ENCODE results near the gene SOST. TPM values are rescaled to one million over a fixed set of nuclear protein-coding genes. Genes with fewer than 3 reads are reported as not detected.
A peak's percentile ranks its signal among the peaks of the same experiment; 100 is the strongest.

The SOST gene
- total RNA-seq, 1 donor from 2014 or later = 2.0 TPM

DNA sequence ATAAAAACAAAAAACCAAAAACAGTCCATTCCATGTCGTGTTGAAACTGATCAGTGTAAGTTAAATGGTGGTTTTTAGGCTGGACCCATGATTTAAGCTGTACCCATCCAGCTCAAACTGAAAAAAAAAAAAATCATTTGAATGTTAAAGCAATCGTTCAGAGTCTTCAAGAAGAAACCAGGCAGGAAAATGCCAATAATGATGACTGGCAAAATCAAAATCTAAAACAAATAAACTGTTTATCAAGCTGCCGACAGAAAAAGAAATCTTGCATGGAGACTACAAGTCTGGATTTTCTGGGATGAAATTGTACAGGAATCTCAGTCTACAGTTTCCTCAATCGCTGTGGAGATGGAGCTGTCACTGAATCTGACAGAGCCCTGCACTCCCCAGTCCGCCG lies 40.7 kb downstream of the SOST start:
- TF ChIP-seq, protein P1, sequence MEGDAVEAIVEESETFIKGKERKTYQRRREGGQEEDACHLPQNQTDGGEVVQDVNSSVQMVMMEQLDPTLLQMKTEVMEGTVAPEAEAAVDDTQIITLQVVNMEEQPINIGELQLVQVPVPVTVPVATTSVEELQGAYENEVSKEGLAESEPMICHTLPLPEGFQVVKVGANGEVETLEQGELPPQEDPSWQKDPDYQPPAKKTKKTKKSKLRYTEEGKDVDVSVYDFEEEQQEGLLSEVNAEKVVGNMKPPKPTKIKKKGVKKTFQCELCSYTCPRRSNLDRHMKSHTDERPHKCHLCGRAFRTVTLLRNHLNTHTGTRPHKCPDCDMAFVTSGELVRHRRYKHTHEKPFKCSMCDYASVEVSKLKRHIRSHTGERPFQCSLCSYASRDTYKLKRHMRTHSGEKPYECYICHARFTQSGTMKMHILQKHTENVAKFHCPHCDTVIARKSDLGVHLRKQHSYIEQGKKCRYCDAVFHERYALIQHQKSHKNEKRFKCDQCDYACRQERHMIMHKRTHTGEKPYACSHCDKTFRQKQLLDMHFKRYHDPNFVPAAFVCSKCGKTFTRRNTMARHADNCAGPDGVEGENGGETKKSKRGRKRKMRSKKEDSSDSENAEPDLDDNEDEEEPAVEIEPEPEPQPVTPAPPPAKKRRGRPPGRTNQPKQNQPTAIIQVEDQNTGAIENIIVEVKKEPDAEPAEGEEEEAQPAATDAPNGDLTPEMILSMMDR (conservative IDR thresholded peaks at IDR 0.05) = no peak
- Mint-ChIP-seq H3K4me3 (peak overlapping the region; percentile 19), H3K4me1 (ENCODE audit: unreplicated experiment) (peaks cover 54% of the 10 kb centered on the region), H3K27ac (peak overlapping the region; percentile 34), H3K36me3 (no peaks in the 10 kb centered on the region), H3K9me3 (no peaks in the 10 kb centered on the region), H3K27me3 (peaks cover 28% of the 10 kb centered on the region)
- no peak for DNase-seq (ENCODE audit: extremely low spot score, unreplicated experiment)

DNA sequence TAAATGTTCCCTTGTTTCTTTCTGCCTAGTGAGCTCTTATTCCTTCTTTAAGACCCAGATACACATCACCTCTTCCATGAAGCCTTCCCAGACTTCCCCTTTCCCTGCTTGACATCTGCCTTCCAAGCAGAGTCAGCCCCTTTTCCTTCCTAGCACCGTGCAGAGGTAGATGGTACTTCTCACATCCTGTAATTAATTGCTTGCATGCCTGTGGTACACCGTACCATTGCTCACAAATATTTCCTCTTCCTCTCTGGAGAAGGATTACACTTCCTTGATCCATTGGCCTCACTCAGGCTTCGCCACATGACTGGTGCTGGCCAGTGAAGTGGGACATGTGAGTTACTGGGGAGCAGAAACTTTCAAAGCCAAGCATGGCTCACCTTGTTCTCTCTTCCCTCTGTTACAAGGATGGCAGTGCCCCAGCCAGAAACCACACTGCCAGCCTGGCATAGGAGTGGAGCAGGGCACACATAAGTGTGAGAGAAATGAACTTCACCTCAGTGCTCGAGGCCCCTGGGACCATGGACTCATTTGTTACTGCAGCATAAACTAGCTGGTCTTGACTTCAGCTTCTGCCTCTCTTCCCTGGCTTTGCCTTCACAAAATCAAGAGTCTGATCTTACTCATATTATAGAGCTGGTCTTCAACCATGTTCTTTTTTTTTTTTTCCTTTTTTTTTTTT lies 44.0 kb downstream of the SOST start:
- Mint-ChIP-seq H3K4me3 (peak overlapping the region; percentile 76), H3K36me3 (no peaks in the 10 kb centered on the region), H3K27me3 (peaks cover 27% of the 10 kb centered on the region), H3K9me3 (no peaks in the 10 kb centered on the region), H3K4me1 (ENCODE audit: unreplicated experiment) (peaks cover 30% of the 10 kb centered on the region), H3K27ac (peak overlapping the region; percentile 46)
- DNase-seq (ENCODE audit: extremely low spot score, unreplicated experiment) = no peak
- TF ChIP-seq, protein P1 (conservative IDR thresholded peaks at IDR 0.05) = no peak

DNA sequence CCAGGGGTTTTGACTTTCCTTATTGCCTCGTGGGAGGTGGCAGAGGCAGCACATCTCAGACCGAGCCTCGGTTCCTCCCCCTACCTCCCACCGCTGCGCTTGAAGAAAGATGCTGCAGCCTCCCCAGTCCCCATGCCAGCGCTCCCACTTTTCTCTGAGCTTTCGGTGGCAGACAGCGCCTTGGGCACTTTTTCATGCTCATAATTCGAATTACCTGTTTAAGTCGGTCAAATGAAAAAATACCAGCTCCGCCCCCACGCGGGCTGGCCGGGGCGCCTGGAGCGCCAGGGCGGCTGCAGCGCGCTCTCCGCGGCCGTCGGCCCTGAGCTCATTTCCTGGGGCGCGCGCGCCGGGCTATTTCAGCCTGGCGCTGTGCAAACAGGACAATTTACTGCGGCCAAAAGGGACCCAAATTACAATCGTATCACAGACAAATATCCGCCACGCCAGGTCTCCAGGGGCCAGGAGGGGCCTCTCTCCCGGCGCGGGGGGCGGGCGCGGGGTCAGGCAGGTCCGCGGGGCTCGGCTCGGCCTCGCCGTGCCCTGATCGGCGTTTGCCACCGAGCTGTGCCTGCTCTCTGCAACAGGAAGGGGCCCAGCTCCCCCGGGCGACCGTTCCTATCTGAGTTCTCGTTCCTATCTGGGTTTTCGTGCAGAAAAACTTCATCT lies 45.0 kb downstream of the SOST start:
- Mint-ChIP-seq H3K4me1 (ENCODE audit: unreplicated experiment) (peaks cover 25% of the 10 kb centered on the region), H3K36me3 (no peaks in the 10 kb centered on the region), H3K9me3 (no peaks in the 10 kb centered on the region), H3K4me3 (peak overlapping the region; percentile 81), H3K27ac (peak overlapping the region; percentile 46), H3K27me3 (peaks cover 27% of the 10 kb centered on the region)
- TF ChIP-seq, protein P1 (conservative IDR thresholded peaks at IDR 0.05) = peak; percentile 12
- DNase-seq (ENCODE audit: extremely low spot score, unreplicated experiment) = no peak

DNA sequence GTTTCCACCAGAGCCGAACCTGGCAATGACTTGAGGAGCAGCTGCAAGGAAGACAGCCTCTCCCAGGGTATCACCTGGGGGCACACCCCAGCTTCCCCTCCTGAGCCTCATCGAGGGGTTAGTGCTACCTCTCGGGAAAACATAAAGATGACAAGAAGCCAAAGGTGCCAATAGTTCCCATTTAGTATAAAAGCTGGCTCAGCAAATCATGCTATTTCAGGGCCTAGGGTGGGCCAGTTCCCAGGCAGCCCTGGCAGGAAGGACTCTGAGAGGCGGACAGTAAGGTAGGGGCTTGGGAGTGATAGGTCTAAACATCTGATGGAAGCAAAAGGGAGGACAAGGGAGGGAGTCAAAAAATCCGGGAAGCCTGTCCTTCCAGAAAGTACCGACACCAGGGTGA lies 46.2 kb downstream of the SOST start:
- Mint-ChIP-seq H3K27me3 (peaks cover 27% of the 10 kb centered on the region), H3K4me3 (peak overlapping the region; percentile 28), H3K9me3 (no peaks in the 10 kb centered on the region), H3K36me3 (no peaks in the 10 kb centered on the region), H3K4me1 (ENCODE audit: unreplicated experiment) (peaks cover 17% of the 10 kb centered on the region), H3K27ac (no peak overlapping the region)
- TF ChIP-seq, protein P1 (conservative IDR thresholded peaks at IDR 0.05) = no peak
- DNase-seq (ENCODE audit: extremely low spot score, unreplicated experiment) = no peak

DNA sequence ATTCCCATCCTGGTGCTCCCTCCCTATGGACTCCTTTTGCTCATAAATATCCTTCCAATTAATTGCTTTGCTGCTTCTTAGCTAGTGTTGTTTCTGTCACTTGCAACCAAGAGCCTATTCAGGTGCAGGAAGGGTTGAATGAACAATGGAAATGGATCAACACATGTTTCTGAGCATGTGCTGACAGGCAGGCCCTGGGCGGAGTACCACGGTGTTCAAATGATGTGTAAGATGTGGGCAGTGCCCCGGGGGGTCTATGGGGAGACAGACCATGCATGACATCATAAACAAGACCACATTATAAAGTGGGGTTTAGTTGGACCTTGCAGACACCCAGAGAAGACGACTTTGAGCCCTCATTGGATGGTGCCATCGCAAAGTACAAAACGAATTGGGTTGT lies 48.5 kb downstream of the SOST start:
- H3K27me3 Mint-ChIP-seq = peaks cover 20% of the 10 kb centered on the region
- no peak for DNase-seq (ENCODE audit: extremely low spot score, unreplicated experiment)
- TF ChIP-seq, protein P1 (conservative IDR thresholded peaks at IDR 0.05) = no peak
- no peaks in the 10 kb centered on the region for H3K9me3 Mint-ChIP-seq
- no peaks in the 10 kb centered on the region for H3K36me3 Mint-ChIP-seq
- H3K27ac Mint-ChIP-seq = no peak overlapping the region
- peaks cover 14% of the 10 kb centered on the region for H3K4me1 Mint-ChIP-seq (ENCODE audit: unreplicated experiment)
- H3K4me3 Mint-ChIP-seq = no peak overlapping the region

All from type B pancreatic cell (in vitro differentiated cells).